NCI-H345 treated with DMSO at 0.1 percent for 48 hours (cell line): Measurements from ENCODE around the gene FSTL4.

Experiments used
- DNase-seq: peaks from one replicate; lab custom pipeline; 2025; ENCODE audit not compliant: unreplicated experiment; lab: John Stamatoyannopoulos, UW

Gene FSTL4

DNA sequence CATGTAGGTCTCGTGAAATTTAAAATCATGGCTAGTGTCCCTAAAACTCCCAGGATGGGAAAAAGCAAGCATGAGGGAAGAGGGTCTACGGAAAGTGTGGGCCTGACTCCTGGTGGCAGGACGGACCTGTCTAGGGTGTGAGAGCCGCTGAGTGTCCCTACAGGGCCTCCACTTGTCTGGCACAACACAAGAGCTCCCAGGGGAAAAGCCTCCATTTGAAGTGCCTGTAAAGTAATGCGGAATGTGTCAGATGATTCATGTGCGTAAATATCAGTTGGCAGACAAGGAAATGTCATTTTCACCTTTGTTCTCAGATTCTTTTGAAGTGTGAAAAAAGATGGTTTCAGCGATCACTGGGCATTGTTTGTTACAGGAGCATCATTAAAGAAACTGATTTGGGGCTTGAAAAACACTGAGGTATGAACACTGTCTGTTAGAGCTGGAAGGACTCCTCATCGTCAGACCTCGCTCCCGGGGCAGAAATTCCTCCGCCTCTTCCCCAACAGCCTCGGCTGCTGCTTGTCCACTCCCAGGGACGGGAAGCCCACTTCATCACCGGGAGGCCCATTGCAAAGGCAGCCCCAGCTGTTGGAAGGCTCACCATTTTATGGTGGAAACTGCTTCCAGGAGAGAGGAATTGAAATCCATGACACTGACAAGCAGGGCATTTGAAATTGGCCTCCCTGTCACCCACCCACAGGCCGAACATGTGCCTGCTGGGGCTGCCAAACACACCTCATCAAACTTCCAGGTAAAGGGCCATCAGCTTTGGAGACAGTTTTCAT is 240.8 kb downstream of the FSTL4 start:
- peak; percentile 11 for DNase-seq

DNA sequence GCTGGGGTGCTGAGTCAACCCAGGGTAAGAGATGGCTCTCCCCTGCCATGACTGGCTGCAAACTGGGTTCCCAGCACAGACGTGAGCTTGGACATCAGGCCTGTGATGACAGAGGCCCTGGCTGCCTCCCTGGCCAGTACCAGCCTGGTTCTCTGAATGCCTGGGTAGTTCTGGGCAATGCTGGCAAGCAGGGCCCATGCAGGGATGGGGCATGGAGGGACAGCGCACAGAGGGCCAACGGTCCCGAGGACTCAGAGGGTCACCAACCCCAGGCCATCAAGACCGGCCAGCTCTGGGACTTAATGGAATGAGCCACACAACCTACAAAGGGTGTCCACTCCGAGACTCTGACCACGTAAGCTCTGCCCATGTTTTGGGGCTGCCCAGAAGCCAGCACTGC is 241.4 kb downstream of the FSTL4 start:
- DNase-seq = no peak

DNA sequence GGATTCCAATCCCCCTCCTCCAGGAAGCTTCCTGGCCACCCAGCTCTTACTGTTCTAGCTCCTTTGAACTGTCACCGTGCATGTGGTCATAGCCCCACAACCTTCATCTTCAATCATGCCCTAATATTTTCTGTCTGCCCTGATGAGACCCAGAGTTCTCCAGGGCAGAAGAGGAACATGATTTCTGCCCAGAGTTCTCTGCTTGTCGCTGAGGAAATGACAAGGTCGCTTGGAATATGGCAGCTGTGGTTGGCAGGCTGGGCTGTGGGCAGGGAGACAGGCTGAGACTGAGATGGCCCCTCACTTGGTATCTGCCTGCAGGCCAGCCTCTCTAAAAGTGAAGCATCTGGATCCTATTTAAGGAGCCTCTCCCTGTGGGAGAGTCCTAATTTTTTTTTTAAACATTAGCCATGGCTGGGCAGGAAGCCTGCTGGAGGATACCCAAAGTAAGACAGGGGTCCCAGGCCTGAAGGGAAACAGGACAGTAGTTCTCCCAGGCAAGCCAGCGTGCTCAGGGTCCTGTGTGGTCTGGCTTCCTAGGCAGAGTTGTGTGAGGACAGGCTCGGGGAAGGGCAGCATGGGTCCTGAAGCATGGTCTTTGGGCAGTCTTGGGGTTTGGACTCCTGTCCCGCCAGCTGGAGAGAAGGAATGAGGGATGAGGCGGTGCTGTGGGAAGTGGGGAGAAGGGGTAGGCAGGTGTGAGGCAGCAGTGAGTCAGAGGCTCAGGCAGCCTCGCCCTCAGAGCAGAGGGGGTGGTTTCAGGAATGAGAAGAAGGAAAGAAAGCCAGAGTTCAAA is 242.1 kb downstream of the FSTL4 start:
- DNase-seq = no peak

DNA sequence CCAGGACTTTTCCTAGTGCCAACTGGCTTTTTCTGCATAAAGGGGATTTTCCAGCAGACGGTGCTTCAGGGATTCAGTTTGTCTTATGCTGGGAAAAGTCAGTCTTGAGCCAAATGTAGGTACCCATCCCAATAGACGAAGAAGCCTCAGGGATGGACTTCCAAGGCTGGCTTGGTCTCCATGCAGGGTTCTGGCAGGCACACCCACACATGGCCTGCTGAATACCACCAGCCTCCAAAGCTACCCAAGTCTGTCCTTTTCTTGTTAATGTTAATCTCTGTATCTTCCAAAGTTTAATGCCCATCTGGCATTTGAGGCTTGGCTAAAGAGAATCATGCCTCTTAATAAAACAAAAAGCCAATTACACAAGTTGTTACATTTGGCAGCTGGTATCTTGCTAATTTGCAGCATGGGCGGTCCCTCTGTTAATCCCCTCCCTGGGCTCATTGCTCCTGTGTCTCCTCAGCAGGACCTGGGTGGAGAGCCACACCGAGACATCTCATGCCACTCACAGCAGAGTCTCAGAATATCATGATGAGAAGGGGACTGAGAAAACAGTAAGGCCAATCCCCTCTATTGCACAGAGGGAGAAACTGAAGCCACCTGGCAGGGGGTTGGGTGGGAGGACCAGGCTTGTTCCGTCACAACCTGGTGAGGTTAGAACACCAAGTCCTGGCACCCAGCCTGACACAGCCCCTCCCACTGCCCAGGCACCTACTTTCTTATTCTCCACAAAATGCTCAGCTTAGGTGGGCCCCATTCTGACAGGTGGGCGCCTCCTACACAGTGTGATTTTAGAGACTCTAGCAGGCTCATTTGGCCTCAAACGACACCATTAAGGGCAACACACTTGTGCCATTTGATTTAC is 243.2 kb downstream of the FSTL4 start:
- no peak for DNase-seq

DNA sequence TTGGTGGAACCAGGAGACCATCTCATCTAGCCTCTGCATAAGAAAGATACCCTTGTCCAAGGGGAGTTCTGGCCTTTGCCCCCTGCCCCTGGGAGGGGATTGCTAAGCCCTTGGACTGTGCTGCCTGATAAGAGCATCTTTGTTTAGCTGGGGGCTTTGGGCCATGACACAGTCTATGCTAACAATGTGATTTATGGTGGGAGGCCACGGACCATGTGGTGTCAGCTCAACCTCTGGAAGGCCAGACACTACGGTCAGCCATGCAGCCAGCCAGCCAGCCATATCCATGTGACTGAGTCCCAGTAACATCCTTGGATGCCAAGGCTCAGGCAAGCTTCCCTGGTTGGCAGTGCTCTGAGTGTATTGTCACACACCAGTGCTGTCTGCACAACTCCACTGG is 244.4 kb downstream of the FSTL4 start:
- no peak for DNase-seq

DNA sequence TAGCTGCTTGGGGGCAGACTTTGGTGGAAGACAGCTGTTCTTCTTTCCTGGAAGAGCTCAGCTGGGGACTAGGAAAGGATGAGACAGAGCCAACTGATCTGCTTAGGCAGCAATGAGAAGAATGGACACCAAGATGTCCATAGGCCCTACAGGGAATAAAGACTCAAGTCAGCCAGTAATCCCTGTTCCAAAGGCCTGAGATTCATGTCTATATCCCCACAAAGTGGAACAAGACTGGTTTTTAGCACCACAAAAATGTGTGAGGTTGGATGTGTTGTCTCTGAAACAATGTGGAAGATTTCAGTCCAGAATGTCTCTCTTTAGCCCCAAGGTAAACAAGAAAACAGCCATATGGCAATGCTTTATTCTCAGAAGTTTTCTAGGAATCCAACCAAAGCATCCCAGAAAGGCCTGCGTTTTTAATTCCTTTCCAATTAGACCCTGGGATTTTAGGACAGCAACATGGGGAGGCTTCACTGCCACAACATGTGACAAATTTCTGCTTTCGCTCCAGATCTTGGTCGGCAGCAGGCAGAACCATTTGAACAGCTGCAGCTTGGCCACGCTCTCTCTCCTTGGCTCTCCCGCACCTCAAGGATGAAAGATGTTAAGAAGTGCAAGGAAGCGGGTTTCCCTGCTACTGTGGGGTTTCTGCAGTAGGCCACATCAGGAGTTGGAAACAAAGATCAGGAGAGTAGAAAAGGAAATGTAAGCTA is 245.1 kb downstream of the FSTL4 start:
- no peak for DNase-seq

DNA sequence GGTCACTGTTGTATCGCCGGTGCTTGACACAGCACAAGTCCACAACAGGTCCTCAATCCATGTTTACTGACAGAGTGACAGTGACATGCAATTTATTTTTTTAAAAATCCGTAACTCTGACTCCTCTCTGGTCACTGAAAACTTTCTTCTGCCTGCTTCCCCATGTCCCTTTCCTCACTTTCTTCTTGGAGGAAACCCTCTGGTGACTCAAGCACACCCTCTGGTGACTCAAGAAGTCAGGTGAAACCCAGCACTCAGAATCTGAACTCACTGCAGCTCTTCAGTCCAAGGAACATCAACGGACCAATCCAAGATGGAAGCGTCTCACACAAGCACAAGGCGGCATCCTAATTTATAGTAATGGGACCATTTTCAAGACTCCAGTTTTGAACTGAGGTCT is 245.9 kb downstream of the FSTL4 start:
- DNase-seq = no peak

DNA sequence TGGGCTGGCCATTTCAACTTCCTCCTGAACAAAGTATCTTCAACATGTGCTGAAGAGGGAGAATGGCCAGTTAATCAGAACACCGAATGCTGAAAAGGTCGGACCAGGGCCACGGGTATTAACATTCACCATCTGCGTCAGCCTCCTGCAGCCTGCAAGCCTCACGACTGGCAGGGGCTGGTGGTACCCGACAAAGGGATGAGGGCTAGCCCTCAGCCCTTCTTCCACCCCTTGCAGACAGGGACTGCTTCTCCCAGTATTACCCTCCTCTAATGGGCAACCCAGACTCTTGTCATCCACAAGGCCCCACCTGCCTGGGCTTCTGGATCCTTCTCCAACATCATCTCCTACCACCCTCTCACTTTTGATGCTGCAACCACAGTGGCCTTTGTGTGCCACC is 246.6 kb downstream of the FSTL4 start:
- DNase-seq = no peak

DNA sequence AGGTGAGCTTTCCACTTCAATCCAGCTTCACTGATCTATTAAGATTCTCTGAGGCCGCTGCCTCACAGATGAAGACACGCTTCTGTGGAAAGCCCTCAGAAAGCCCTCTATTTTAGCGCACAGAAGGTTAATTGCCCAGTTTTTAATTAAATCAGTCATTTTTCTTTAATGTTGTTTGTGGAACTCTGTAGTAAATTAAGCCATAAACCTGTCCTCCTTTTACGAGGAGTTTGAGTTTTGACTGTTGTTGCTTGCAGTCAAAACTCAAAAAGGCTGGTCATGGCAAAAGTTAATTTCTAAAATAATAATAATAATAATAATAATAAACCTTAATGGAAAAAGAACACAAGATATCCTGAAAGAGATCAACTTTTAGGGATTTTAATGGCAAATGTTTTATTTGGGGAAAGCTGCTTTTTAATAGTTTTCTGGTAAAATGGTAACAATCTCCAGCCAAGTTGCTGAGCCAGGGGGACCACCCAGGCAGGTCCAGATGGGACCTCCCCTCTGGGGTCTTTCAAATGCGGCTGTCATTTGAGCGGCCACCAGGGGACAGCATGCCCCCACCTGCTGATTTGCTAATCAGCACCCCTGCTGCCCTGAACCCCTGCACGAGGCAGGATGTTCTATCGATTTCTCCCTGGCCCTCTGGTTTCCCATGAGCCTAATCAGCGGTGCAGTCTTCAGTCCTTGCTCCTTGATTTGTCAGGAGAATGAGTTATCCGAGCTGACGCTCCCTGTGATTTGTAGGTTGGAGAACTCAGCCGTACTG is 247.2 kb downstream of the FSTL4 start:
- DNase-seq = no peak

DNA sequence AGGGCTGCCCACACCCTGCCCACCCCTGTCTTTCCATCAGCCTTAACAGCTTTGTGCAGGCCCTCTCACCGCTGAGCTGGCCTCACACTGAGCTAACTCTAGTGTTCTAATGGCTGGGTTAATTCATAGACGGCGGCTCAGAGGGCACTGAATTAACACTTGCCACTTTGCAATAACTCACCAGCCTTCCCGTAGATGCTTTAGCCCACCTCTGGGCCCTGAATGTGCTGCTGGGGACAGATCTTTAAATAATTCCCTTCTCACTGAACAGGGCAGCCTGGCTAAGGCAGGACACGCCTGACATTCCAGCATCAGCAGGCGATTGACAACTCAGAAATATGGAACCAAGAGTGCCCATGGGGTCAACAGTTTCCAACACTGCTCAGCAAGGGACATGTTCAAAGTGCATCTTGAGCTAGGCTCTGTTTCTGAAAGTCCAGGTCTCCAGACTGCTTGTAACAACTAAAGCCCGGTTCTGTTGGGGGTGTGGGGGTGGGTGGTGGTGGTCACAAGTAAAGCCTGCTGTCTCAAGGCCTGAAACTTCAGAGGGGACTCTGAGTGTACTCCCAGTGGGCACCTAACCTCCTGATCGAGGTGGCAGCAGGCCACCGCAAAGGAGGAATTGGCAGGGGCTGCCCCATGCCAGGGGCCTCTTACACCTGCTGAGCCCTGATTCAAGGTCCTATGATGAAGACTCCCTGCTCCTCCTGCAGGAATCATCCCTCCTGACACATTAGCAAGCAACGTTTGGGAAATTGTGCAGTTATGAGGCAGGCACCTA is 248.3 kb downstream of the FSTL4 start:
- DNase-seq = no peak

DNA sequence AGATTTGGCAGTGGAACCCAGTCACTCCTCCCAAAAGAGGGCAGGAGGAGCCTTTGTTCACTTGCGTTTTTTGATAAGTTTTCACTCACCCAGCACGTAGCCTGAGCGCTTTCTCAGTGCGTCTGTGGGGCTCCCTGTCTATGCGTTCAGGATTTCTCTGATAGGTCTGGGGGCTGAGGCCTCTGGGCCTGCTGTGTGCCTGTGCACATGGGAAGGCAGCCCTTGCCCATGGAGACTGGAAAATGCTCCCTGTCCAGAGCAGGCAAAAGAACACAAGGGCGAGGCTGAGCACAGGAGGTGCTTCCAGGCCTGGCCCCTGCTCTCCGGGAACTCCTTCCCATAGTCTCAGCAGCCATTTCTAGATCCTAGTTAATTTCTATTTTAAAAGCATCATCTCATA is 249.9 kb downstream of the FSTL4 start:
- no peak for DNase-seq

DNA sequence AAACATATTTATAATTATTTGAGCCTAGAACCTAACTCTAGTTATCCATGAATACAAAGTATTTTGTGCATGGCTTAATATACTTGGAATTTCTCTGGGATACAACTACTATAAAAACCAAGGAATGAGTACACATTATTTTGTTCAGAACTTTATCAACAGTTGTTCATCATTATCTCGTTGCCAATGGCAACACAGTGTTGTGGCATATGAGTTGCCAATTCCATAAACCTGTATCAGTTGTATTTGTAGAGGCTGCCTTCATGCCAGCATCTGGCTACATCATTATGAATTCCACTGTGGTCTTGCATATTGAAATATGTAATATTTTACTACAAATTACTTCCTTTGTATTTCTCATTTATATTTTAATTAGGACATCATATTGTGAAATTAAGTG is 250.4 kb downstream of the FSTL4 start:
- no peak for DNase-seq

DNA sequence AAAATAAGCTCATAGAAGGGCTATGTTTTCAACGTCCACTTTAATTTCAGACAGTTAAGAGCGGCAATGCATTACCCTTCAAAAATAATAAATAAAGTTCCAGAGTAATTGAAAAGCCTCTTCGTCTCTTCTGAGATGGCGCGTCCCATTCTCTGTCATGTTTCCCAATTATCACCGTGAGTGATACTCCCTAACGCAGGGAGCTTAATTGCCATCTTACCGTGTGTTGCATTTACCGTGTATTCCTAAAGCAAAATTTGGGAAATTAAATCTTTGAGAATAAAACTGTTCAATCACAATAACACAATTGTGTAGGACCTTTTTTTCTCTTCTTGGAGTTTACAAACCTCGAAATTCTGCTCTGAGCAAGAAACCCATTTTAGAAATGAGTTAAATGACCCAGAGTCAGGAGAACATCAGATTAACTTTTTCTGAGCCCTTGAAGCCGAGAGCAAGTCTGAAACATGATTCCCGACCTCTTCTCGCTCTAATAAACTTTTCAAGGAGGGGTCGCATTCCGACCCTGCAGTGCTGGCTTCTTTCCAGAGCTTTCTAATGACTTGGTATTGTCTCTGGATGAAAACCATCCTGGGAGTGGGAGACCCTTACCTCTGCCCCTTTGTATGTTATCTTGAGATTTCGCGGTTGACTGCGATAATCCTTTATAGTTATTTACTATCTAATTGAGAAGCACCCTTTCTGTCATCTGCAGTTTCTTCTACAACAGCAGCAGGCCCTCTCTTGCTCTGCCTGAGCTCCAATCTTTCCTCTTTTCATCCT is 251.5 kb downstream of the FSTL4 start:
- DNase-seq = no peak

DNA sequence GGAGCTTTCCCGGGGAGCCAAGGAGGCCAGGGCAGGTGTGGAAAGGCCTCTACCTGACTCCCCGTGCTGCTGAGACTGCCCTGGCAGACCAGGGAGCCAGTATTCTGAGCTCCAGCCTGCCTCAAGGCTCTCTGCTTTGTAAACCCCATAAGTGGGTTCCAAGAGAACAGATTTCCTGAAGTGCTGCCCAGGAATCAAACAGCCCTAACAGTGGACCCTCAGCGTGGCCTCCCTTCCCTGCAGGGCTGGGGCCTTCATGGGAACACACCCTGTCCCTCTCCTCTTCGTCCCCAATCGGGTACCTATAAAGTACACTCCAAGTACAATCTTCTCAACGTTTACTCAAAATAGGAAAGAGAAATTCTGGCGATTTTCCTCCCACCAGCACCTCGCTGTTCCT is 252.5 kb downstream of the FSTL4 start:
- DNase-seq = no peak

DNA sequence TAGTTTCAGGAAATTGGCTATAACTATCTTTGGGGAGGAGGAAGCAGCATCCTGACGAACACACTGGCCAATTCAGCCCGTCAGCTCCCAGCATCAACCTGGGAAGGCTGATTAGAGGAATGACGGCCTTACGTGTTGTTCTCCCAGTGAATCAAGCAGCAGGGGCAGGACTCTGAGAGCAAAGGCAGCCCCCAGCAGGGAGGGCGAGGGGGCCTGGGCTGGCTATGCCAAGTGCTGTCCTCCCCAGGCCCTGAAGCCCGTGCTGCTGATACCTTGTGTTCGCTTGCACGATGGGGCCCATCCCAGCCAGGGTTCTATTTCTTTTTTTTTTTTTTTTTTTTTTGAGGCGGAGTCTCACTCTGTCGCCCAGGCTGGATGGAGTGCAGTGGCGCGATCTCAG is 254.1 kb downstream of the FSTL4 start:
- no peak for DNase-seq

DNA sequence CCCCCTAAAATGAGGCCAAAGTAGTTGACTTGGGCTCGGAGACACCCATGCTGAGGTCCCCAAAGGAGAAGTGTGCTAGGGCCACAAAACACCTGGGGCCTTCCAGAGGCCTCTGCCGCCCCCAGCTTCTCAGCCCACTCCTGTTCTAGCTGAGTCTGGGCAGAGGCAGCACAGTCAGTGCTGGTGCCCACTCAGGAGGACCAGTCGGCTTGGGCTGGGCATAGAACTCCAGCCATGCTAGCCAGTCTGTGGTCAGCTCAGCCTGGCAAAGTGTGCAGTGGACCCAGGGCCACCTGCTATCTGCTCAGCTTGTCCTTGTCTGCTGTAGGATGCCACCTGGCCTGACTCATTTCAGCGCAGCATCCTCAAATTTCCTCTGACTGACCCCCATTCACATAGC is 254.6 kb downstream of the FSTL4 start:
- no peak for DNase-seq

DNA sequence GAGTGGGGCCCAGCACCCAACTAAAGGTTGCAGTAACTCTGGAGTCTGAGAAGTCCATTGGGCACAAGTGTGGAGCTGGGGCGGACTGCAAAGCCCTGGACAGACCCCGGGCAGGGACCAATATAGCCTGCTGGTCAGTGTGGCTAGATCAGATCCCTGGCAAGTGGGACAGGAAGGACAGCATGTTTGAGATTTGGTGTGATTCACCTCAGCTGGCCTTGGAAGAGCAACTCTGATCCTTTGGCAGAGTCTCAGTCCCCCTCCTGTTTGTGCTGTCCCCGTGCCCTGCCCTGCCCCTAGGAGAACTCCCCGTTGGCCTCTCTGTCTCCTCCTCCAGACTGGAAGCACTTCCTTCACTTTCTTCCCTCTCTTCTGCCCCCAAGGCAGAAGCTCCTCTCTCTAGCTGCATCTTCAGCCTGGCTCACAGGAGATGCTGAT is 255.3 kb downstream of the FSTL4 start:
- no peak for DNase-seq

DNA sequence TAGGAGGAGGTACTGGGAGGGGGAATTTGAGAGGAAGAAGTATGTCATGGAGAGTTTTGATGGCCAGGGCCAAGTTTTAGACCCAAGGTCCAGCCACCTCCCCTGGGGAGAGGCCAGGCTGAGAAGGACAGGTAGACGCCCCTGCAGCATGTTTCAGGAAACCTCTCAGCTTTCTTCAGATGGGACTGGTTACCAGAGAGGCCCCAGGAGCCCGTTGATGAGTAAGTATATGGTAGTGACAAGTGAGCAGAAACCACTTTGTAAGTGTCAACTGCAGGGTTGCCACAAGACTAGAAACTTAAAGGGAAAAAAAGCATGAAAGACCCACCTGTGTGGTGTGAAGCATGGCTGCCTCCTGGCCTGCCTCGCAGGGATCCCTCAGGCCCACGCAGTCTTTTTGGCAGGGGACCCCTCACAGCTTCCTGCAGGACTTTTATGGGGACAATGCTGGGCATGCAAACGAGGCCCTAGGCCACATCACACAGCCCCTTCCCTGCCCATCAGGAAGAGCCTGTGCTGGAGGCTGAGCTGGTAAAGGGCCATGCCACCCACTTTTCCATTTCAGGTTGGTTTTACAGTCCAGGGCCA is 255.9 kb downstream of the FSTL4 start:
- no peak for DNase-seq
